HG02588 (cell line): Measurements from ENCODE around the gene COL4A4.

ENCODE experiments used
- ATAC-seq: cut with Tn5 transposase; IDR thresholded peaks from one replicate; pipeline ENCODE4 v1.9.1; 2021; ENCODE audit warnings: mild to moderate bottlenecking, moderate library complexity; ENCODE audit not compliant: unreplicated experiment

COL4A4 gene

DNA sequence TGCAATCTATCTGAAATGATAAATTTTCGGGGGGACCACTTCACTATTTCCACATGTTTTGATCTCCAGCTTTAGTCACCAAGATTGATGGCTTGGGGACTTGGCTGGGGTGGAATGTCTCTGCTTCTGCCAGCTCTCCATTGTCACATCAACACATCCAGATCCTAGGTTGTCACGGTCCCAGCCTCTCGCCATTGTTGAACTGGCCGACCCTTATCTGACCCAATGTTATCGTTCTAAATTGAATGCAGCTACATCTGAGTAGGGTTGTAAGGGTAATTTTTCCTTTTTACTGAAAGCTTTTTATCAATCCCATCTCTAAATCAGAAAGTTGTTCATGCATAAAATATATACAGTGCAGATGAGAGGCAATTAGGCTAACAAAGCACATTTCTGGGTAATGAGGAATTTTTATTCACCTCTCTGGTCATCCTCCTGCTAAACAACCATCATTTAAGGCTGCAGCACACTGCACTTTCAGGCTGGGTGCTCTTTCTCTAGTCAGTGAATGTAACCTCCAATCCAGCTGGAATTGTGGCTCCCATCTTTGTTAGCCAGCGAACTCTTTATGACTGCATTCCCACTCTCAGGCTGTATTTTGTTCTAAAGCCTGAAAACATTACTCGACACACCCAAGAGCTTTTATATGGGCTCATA is 128.2 kb downstream of the COL4A4 start:
- no peak for ATAC-seq

- peak; percentile 71 for ATAC-seq
These were observed 130.4 kb downstream of the COL4A4 start for GRCh38 chr2:227033471-227034148.

DNA sequence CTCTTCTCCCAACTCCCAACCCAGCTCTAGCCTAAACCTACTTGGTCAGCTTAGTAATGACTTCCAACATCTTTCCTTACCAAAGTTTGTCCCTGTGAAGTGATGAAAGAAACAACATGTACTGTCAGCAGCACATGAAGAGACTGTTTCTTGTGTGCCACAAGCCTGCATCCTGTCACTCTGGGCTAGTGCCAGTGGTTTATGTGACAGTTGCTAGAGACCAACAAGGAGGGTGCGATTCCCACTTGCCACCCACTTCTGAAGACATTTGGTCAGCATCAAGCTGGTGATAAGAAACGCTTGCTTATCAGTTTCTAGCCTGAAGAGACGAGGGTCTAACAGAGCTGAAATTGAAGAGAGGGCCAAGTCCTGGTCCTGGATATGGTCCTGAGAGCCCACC is 132.6 kb downstream of the COL4A4 start:
- ATAC-seq, result no peak

GRCh38 chr2:227030789-227031188 is 133.2 kb downstream of the COL4A4 start:
- no peak for ATAC-seq

- no peak for ATAC-seq
These were observed 134.4 kb downstream of the COL4A4 start for GRCh38 chr2:227029426-227030105.

GRCh38 chr2:227025510-227025909 is 138.5 kb downstream of the COL4A4 start:
- peak; percentile 73 for ATAC-seq

GRCh38 chr2:227022608-227023007 is 141.4 kb downstream of the COL4A4 start:
- no peak for ATAC-seq

GRCh38 chr2:227020416-227020815 is 143.6 kb downstream of the COL4A4 start:
- ATAC-seq, result no peak

GRCh38 chr2:227016894-227017293 is 147.1 kb downstream of the COL4A4 start:
- ATAC-seq, result no peak

DNA sequence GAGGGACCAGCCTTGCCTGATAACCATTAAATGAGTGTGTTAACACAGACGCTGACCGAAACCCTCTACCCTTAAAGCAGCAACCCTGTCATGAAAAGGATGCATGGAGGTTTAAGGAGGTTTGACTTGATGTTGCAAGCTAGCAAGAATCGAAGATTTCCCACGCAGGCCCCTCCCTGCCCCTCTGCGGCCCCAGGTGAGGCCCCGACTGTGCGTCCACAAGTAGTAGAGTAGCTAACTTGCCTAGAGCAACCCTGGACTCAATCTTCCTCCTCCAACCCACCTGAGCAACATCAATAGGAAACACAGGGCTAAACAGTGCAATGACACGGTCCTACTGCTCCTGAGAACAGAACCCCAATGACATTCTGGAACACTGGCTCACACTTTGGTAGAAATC is 150.1 kb downstream of the COL4A4 start:
- ATAC-seq, result no peak

GRCh38 chr2:227013330-227013729 is 150.7 kb downstream of the COL4A4 start:
- no peak for ATAC-seq

DNA sequence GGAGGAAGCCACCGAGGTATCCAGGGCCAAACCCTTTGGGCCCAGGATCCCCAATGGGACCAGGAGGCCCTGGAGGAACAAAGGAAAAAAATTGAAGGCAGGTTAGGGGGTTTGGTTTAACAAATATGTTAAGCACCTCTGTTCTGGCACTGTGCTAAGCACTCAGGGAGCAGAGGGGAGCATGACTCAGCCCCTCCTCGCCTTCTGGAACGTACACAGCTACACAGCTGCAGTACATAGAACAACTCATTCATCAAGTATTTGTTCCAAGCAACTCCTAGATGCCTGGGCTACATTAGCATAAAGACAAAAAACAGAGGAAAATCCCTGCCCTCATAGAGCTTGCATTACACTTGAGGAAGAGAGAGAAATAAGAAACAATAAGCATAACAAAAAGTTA is 153.6 kb downstream of the COL4A4 start:
- no peak for ATAC-seq

DNA sequence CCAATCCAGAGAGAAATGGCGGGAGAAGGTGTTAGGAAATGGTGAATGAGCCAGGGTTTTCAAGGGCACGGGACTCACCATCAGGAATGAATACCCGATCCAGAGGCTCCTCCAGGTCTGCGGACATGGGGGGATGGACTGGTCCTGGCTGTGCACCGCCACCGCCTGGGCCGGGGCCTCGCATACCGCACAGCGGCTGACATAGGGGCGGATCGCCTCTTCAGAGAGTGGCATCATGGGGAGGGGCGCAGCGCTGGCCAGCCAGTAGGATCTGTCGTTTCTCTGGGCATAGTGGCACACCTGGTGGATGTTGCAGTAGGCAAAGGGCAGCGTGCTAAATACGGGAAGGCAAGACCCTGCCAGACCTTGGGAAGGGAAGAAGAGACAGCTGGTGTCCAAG is 156.1 kb downstream of the COL4A4 start:
- no peak for ATAC-seq

- ATAC-seq, result no peak
These were observed 156.9 kb downstream of the COL4A4 start for GRCh38 chr2:227007148-227007547.

- ATAC-seq, result no peak
These were observed 157.7 kb downstream of the COL4A4 start for GRCh38 chr2:227006189-227006897.

DNA sequence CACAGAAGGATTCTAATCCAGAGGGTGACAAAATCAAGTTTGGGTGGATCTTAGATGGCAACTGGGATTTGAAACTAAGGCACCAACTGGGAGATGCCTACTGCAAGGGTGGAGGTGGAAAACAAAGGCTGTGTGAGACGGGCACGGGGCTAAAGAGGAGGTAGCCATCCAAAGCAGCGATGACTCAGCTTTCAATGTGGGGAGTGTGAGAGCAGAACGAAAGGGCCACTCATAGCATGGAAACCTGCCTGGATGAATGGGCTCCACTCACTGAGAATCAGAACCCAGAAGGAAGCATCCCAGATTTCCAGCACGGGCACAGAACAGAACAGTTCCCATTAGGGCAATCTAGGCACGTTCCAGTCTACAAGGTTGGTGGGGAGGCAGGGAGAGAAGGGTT is 159.5 kb downstream of the COL4A4 start:
- no peak for ATAC-seq

- ATAC-seq, result no peak
These were observed 163.9 kb downstream of the COL4A4 start for GRCh38 chr2:227000123-227000522.

- ATAC-seq, result no peak
These were observed 164.3 kb downstream of the COL4A4 start for GRCh38 chr2:226999661-227000060.

GRCh38 chr2:226995625-226996041 is 168.4 kb downstream of the COL4A4 start:
- no peak for ATAC-seq

GRCh38 chr2:226994775-226995174 is 169.2 kb downstream of the COL4A4 start:
- ATAC-seq, result no peak

DNA sequence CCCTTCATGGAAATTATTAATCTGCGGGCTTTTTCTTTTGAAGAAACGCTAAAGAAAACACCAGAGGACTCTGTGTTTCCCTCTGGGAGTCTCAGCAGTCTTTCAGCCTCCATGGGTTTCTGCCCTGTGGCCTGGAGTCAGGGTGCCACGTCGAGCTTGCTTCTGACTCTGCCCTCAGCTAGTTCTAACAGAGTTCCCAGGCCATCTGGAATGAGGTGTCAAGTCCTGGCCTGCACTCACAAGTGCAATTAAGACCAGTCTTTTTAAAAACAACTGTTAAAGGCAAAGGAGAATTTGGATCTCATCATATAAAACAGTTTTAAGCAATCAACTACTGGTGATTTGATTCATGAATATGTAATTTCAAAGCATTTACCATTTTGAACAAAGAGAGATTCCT is 170.8 kb downstream of the COL4A4 start:
- ATAC-seq, result no peak

DNA sequence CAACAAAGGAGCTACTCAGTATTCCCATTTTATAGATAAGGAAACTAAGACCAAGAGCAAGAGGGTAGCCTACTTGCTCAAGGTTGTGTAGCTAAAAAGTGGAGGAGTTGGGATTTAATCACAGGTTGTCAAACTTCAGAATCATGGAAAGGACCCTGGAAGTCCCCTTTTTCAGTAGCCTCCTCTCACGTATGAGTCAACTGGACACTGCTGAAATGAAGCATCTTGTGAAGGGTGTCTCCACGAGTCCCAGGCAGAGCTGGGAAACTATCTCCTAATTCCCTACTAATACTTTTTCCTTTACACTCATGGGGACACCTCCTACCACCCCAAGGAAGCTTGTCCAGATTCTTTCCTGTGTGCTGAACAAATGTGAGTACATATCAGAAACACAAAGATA is 172.3 kb downstream of the COL4A4 start:
- peak; percentile 49 for ATAC-seq
